GOT3 (cell line): Measurements from ENCODE around the gene AP3B2.
"Not testable (repeated sequence)": the region's sequence is repeated elsewhere in the genome, so short reads cannot be mapped to it uniquely, and the experiment has no call there.

ENCODE experiments used
- DNase-seq: peaks from one replicate; lab custom pipeline; 2025; ENCODE audit warnings: mixed read lengths; lab: John Stamatoyannopoulos, UW

Gene AP3B2

DNA sequence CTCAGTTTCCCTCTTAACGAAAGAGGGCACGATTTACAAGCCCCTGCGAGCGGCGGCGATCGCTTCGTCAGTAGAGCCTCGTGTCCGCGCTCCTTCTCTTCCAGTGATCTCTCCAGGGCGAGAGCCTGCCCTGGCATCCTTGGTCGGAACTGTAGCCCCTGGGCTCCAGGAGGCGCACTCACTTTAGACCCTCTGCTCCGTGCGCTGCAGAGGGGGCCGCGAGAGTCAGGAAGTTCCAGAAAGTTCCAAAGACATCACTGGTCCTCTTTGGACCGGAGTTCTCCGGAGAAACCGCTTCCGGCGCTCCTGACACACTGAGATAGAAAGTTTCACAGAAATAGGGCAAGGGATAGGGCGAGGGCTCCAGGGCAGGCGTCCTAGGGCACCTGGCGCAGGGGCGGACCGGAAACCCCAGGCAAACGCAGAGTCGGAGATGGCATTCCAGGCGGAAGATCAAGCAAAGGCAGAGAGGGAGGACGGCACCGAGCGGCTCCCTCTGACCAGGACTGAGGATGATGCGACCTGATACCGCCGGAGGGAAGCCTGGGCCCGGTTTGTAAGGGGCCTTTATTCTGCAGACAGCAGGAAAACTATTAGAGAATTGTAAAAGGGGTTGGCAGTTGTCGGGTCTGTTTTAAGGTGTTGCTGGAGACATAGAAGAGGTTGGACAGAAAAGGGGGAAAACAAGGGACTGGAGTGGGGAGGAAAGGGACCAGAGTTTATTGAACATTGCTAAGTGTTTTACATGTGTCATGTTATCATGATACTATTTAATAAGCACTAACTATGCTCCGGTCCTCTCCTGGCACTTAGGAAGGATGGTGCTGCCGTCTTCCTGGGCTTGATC is 61.2 kb downstream of the AP3B2 start:
- no peak for DNase-seq

GRCh38 chr15:82647835-82648256 is 61.8 kb downstream of the AP3B2 start:
- no peak for DNase-seq

DNA sequence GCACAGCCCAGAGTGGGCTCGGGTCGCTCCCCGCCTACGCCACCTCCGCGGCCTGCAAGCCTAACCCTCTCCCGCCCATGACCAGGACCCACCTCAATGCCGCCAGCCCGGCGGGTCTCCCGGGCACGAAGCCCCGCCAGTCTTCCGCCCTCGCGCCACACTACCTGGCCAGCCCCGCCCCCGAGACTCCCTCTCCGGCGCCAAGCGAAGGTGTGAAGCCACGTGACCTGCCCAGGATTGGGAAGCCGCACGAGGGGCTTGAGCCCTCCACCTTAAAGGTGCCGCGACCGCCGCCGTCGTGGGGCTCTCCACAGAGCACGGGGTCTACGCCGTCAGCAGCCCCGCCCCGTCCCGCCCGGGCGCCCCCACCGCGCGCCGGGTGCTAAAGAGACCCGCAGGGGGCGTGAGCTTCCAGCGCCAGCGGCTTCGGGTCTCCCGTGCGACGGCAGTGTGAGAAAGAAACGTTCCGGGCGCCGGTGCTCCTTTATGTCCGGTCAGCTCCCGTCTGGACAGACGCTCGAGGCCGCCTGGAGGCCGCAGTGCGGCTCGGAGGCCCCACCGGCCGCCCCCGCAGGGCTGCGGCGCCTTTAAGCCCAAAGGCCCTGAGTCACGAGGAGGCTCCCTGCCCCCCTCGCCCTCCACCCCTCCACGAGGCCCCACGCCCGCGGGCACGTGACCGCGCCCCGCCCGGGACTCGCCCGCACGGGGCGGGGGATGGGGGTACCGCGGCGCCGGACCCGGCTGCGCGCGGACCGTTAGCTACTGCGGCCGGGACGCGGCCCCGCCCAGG is 62.4 kb downstream of the AP3B2 start, which contains the start of gene CPEB1:
CPEB1 (minus strand) TSS at position 319 of the 790 bp plus-strand sequence. CDS start 18,904 bp downstream, outside the sequence.
- DNase-seq = peak; percentile 9

DNA sequence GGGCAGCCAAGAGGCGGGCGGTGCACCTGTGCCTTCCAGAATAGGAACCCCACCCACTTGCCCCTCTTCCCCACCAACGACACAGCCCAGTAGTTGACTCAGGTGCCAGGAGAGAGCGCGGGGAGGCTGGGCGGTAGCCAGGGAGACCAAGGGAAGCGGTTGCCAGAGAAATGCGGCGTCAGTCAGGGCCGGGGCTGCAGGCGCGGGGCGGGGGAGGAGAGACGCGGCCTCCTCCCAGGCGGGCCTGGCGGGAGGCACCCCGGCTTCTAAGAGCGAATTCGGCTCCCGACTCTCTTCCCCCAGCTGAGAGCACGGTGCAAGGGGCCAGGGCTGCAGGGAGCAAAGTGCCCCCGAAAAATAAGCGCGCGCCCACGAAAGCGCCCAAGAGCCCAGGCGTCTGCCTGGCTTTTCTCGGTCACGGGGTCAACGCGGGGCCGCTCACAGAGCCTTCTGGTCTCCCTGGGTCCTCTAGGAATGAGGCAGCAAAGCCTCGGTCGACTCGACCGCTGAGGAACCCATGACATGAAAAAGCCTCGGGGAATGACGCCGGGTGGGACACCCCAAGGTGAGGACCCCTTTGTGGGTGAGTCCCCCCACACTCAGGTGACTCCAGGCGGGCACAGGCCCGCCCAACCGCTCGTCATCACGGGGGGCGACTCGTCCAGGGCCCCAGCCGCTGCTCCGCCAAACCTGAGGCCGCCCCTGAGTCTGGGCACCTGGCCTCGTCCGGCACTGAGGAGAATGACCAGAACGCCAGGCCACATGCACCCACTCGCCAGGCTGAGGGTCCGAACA is 63.2 kb downstream of the AP3B2 start:
- no peak for DNase-seq

DNA sequence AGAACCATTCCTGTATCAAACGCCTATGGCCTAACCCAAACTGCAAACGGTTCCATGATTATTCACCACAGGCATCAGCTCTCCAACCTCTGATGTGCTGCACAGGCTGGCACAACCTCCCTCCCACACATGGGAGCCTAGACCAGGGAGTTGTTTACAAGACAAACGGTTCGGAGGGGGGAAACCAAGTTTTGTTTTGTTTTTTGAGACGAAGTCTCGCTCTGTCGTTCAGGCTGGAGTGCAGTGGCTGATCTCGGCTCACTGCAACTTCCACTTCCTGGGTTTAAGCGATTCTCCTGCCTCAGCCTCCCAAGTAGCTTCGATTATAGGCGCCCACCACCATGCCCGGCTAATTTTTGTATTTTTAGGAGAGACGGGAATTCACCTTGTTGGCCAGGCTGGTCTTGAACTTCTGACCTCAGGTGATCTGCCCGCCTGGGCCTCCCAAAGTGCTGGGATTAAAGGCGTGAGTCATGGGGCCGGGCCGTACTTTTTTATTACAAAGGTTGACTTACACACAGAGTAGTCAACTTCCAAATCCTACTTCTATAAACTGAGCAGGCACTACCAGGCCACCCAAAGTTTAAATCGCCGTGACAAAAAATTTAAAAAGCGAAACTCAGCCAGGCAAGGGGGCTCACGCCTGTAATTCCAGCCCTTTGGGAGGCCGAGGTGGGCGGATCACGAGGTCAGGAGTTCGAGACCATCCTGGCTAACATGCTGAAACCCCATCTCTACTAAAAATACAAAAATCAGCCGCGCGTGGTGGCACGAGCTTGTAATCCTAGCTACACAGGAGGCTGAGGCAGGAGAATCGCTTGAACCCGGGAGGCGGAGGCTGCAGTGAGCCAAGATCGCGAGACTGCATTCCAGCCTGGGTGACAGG is 64.5 kb downstream of the AP3B2 start:
- DNase-seq = not testable (repeated sequence)

DNA sequence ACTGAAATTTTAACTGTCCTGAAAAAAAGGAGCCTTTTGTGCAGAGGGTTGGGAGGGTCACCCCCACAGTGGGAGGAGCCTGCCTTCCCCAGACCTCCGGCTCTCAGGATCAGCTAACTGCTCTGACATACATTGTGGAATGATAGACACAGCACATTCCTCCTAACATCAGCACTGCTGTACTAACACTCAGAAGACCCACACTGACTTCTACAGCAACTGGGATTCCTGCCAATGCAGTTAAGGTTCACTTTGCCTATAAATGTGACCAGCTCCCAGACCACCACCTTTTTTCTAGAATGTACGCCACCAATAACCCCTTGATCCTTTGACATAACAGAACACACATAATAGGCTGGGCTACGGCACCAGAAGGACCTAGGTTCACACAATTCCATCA is 65.7 kb downstream of the AP3B2 start:
- no peak for DNase-seq

GRCh38 chr15:82642656-82643055 is 67.0 kb downstream of the AP3B2 start:
- DNase-seq = no peak

GRCh38 chr15:82641129-82641798 is 68.4 kb downstream of the AP3B2 start:
- no peak for DNase-seq

GRCh38 chr15:82640672-82641071 is 69.0 kb downstream of the AP3B2 start:
- DNase-seq = no peak

DNA sequence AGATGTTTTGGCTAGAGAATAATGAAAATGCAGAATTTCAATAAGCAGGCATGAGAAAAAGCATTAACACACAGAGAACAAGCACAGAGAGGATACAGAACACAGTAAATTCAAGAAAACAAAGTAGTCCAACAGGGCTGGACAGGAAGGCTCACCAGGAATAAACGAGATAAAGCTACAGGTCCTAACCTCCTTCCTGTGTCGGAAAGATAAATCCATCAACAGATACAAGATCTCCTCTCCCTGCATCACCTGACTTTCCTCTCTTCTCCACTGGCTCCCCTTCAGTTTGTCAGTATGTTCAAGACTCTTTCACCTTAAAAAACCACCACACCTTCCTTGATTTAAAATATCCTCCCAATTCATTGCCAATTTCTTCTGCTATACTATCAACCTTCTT is 73.9 kb downstream of the AP3B2 start:
- DNase-seq = no peak

DNA sequence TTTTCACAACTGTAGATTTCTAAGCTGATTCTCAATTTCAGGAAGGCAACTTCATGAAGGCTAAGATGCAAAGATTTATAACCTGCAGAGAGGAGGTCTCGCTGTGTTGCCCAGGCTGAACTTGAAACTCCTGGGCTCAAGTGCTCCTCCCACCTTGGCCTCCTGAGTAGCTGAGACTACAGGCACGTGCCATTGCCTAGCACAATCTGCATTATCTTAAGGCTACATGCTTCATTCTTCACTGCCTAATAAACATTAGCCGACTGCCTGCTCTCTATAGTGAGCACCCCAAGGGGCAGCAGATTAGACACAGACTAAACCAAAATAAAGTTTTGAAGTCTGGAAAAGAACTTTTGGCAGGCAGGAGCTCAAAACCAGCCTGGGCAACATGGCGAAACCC is 79.6 kb downstream of the AP3B2 start:
- no peak for DNase-seq

DNA sequence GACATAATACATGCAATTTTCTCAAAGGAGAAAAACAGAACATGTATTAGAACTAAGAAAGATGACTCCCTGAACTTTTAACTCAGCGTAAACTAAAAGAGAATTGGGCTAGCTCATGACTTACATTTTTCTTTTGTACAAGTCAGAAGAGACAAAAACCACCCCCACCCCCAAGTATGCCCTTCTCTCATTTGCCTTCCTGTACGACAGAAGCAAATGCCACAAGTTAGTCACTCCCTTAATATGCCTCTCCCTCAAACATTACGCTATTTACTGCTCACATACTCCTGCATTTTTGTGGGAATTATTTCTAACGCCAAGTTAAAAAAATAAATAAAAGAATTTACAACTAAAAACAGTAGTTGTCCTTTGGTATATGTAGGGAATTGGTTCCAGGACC is 84.5 kb downstream of the AP3B2 start:
- no peak for DNase-seq

DNA sequence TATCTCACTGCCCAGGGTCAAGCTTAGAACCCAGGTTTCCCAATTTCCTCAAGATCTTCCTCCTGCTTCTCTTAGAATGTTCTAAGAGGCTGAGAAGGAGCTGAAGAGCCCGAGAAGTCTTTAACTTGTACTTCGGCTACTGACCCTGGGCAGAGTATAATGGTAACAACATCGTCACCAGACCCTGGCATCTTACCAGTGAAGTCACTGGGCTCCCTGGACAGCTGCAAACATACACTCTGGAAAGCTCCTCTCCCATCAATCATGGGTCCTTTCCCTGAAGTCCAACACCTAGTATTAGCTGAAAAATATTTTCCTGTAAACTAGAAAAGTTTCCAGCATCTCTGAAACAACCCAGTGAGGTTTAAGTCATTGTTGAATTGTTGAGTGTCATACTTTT is 85.2 kb downstream of the AP3B2 start:
- no peak for DNase-seq

DNA sequence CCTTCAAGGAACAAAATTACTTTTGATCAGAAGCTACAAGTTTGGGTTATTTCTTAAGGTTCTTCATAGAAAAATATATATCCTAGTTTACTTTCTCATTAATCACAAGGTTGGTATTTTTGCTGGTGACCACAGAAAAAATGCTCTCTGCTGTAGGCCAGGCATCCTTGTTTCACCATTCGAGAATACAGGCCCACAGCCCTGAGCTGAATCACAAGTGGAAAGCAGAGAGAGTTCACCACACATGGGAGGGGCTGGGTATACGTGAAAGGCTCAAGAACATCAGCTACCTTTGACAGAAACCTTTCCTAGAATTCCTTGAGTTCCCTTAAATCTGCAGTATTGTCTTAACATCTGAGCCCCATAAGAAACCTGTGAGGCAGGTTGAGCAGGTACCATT is 85.7 kb downstream of the AP3B2 start:
- no peak for DNase-seq

DNA sequence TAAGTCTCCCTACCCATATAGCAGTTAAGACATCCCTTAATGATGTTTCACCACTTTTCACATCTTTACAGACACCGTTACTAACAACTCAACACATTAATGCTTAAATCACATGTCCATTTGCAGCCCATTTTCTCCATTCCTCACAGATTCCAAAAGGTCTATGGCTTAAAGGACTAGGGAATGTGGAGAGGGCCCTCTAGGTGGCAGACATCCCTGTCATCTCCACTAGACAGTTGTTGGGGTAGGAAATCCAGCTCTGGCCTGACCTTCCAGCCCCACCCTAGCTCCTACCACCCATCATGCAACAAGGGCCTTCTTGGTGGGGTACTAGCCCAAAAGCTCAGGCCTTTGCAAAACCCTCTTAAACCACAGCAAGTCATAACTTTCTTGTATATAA is 87.7 kb downstream of the AP3B2 start:
- DNase-seq = no peak

- DNase-seq = no peak
Measured at GRCh38 chr15:82613747-82614146, 95.9 kb downstream of the AP3B2 start.

DNA sequence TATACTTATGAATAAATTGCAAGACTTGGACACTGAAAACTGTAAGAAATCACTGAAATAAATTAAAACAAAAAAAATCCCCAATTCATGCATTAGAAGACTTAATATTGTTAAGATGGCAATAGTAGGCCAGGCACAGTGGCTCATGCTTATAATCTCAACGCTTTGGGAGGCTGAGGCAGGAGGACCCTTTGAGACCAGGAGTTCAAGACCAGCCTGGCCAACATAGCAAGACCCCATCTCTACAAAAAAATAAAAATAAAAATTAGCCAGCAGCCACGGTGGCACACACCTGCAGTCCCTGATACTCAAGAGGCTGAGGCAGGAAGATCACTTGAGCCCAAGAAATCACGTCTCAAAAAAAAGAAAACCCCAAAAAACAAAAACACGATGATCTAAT is 98.3 kb downstream of the AP3B2 start:
- no peak for DNase-seq
